Stimulated activated CD8-positive, alpha-beta memory T cell treated with anti-CD3 and anti-CD28 coated beads, Interleukin-12 subunit alpha, Interleukin-12 subunit beta, amount 100 ng/mL, for 24 hours (primary cell): ENCODE results near the gene TIA1.
"Not testable (repeated sequence)": the region's sequence is repeated elsewhere in the genome, so short reads cannot be mapped to it uniquely, and the experiment has no call there.

Experiments used
- DNase-seq: peaks from one replicate; pipeline ENCODE4 v3.0.0-alpha.2; 2020; ENCODE audit errors: extremely low read depth

The TIA1 gene

DNA sequence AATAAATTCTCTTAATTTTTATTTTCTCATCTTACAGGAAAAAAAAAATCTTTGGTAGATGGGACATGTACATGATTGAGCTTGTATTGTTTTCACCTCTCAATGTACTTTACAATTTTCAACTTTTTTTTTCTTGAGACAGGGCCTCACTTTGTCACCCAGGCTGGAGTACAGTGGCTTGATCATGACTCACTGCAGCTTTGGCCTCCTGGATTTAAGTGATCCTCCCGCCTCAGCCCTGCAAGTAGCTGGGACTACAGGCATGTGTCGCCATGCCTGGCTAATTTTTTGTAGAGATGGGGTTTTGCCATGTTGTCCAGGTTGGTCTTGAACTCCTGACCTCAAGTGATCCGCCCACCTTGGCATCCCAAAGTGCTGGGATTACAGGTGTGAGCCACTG is 25.1 kb downstream of the TIA1 start:
- not testable (repeated sequence) for DNase-seq

DNA sequence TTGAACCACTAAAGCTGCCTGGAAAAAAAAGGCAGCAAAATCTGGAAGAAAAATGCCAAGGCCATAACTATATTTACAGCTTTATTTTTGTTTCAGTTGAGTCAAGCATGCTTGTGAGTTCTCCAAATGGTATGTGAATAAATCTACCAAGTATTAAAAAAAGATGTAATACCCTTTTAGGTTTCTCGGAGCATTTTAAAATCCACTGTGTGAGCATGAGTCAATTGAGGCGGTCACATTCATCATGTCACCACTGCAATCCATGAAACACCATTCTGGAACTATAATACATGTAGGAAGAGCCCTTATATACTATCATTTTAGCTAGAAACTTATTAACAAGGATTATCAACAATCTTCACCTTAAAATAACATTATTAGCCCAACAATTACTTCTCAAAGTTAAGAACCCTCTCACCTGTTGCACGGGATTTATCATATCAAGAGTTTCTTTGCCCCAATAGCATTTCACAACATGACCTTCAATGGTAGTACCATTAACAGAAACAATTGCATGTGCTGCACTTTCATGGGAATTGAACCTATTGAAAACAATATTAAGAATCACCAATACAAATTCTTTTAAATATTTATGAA is 33.4 kb downstream of the TIA1 start:
- DNase-seq, result no peak

DNA sequence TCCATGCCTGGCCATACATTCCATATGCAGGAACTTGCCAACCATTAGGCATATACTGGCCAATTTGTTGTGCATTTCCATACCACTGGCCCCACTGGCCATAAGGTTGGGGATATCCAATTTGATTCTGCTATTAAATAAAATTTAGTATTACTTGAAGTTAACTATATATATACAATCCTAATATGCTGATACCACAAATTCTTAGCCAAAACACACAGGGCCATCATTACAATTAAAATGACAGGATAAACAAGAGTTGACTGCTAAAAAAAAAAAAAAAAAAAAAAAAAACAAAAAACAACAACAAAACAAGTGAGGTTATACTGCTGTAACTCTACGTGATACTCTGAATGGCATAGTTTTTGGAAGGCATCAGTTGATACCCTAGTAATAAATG is 34.1 kb downstream of the TIA1 start:
- DNase-seq, result no peak

DNA sequence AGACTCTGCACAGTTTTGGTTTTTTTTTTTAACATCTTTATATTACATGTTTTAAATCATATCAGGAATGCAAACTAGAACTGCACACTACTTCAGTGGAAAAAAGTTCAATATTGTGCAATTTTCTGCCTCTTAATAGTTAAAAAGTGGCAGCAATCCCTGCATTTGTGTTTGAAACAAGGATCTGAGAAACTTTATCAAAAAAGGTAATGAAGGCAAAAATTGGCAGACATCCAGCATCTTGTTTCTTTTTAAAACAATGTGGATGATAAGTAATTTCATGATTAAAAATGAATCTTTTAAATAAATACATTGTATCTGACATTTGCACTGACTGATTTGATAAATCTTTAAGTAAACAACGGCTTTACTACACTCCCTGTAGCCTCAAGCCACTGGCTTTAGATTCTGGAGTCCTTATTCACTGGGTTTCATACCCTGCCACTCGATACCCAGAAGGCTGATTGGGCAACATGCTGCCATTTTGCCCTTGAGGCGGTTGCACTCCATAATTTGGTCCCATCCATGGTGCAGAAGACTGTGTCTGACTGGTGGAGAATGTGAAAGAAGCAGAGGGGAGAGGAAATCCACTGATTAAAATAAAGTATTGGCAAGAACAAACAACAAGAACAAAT is 36.0 kb downstream of the TIA1 start:
- no peak for DNase-seq

DNA sequence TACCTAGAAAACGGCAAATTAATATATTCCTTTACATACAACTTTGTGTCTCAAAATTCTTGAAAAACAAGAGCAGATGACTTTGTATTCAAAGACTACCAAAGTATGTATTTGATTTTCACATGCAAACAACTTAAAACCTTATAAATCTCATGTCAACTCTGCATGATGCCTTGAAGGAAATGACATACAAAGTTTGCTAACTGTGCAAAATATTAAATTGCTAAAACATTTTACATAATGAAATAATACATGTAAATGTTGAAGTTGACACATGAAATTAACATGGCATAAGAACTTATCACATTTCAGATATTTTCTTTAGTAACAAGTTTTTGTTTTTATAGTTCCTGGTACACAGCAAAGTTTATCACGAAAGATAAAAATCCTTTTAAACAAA is 36.8 kb downstream of the TIA1 start:
- DNase-seq, result no peak

DNA sequence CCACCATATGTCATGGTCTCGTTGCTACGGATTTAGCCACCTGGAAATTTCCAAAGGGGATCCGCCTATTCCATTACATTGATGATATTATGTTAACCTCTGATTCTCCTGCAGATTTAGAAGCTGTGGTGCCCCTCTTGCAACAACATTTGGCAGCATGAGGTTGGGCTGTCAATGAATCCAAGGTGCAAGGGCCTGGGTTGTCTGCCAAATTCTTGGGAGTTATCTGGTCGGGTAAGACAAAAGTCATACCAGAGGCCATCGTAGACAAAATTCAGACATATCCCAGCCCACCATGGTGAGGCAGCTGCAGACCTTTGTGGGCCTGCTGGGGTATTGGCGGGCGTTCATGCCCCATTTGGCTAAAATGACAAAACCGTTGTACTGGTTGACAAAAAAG is 44.0 kb downstream of the TIA1 start:
- DNase-seq, result no peak

DNA sequence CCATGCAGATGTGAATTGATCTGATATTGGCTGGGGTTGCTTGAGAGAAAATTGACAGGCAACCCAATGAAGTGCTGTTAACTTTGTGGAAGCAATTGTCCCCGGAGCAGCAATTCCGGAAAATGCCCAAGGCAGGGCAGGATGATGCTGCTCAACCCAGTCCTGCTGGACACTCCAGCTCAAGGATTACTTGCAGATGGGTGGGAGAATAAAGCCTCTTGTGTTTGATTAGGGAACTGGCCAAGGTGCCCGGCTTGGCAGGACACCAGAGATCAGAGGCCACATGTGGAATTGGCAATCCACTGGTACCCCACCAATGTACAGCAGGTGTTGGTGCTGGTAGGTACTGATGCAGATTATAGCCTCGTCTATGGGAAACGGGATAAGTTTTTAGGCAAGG is 45.3 kb downstream of the TIA1 start:
- DNase-seq, result no peak

DNA sequence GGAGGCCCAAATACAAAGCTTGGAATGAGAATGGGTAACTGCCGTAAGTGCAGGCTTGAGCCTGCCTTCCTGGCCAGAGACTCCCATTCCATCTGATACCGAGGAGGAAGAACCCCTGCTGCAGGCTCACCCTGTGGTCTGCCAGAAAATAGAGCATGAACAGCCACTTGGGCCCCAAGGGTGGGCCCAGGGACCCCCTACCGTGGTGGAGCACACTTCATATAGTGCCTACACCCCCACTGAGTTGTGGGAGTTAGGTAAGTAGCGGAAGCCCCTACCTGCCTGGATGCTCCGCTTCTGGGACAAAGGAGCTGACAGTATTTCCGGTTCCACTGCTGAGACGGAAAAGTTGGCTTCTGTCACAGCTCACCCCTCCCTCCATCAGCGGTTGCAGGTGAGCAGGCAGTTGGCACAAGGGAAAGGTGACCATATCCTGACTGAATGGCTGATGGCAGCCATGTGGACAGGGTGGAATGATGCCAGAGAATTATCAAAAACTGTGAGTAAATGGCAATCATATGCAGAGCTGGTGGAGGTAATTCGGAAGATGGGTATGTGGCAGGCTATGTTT is 46.1 kb downstream of the TIA1 start:
- no peak for DNase-seq

DNA sequence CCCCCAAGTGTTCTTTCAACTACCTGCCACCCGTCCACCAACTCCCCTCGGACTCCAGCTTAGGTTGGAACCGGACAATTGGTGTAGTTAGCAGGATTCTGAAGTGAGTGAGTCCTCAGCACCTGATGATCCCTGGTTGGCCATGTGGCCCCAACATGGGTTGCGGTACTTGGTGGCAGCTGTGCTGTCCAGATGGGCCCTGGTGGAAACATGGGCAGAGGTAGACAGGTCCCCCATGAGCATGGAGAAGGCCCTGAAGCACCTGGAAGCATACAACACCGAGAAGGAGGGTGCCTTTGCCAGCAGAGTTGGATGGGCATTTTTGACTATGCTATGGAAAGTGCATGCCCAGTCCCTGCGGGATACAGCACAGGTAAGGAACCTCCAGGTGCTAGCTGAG is 46.6 kb downstream of the TIA1 start:
- no peak for DNase-seq

DNA sequence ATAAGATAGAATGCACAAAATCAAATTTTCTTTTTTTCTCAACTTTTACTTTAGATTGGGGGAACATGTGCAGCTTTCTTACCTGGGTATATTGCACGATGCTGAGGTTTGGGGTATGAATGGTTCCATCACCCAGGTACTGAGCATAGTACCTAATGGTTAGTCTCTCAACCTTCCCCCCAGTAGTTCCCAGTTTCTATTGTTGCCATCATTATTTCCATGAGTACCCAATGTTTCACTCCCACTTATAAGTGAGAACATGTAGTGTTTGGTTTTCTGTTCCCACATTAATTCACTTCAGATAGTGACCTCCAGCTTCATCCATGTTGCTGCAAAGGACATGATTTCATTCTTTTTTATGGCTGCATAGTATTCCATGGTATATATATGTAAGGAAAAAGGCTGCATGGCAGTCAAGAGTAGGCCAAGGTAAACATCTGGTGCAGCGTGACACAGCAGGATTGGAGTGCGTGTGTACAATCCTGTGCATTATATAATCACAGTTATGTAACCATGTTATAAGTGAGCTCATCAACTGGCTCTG is 47.1 kb downstream of the TIA1 start:
- DNase-seq, result no peak

DNA sequence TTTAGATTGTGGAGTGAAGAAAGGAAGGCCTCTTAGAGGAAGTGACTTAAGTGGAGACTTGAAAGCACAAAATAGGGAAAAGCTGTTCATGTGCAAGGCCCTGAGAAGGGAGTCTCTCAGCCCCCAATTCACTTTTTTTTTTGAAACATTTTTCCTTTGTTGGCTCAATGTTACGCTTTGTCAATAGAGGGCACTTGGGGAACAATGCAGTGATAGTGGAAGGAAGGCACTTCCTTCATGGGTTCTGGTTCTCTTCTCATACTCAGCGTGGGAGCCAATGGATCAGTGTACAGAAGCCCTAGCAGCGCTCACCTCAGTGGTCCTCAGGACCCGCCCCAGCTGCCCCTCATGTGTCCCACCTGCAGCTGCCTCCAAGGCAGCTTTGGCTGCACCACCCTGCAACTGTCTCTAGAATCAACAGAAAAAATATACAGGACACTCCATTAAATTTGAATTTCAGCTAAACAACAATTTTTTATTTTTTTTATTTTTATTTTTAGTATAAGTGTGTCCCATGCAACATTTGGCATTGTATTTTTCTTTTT is 49.0 kb downstream of the TIA1 start:
- no peak for DNase-seq

DNA sequence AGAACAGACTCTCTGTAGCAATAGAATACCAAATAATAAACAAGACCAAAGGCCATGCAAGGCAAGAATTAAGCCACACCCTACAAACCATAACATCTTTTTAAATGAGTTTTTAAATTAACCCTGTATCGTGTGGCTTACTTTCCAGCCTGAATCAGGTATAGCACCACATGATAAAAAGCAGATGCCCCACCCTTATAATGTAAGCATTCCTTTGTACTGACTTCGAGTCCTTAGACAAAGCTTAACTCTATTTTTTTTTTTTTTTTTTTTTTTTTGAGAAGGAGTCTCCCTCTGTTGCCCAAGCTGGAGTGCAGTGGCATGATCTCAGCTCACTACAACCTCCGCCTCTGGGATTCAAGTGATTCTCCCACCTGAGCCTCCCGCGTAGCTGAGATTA is 55.9 kb downstream of the TIA1 start:
- DNase-seq, result no peak

DNA sequence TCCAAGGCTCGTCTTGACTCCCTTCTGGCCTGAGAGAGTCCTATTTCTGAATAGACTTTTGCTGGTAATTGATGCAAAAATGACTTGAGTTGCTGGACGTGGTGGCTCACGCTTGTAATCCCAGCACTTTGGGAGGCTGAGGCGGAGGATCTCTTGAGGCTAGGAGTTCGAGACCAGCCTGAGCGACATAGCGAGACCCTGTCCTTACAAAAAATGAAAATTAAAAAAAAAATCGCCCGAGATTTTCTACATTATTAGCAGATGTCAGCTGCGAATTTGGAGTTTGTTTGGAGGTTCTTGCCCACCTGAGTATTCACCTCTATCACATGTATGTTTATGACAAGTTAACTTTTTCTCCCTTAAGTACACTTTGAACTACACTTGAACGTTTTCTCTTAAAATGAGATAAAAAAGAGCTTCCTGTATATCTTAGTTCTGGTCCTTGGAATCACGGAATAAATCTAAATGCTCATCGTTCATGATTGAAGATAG is 57.1 kb downstream of the TIA1 start:
- DNase-seq, result no peak

DNA sequence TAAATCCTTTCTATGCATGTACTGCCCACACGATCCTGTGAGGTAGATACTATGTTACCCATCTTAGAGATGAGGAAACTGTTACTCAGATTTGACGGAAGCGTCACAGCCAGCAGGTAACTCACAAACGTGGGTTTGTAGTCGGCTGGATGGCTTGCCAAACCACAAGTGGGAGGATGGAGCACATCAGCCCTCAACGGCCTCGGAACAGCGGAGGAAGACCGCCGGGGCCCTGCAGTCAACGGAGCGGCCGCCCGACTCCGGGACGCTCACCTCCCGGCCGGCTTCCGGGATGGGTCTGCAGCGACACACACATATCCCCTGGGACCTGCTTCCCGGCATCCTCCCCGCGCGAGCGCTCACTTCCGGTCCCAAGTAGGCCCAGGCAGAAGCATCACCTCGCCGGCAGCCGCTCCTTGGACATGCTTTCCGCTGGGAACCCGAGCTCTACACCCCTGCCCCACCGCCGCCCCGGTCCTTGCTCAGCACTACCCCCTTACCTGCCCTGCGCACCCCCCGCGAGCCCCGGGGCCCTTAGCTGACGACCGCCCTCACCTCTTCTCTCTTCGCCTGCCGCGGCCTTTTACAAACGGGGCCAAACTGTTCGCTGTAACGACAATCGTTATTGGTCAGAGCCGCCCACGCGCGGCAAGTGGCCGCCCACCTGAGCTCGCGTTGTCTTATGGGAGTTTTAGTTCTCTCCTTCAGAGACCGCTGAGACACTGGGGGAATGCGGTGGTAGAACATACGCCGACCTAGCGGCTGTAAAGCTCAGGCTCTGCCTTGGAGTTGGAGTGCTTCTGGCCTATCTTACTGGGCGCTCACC is 57.8 kb downstream of the TIA1 start, which contains the start of gene C2orf42:
TSS of gene C2orf42 (minus strand) at position 602 of the 826 bp plus-strand sequence. CDS start 9,034 bp downstream, outside the sequence.
- DNase-seq, result peak; percentile 92

DNA sequence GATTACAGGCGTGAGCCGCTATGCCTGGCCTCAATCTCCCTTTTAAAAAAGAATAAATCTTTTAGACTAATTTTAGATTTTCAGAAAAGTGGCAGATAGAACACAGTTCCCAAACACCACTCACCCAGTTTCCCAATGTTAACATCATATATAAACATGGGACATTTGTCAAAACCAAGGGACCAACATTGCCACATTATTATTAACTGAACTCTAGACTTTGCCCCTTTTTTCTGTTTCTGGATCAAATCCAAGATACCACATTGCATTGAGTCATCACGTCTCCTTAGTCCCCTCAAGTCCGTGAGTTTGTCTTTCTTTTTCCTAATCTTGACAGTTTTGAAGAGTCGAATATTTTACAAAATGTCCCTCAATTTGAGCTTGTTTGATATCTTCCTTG is 60.0 kb downstream of the TIA1 start:
- DNase-seq, result no peak

DNA sequence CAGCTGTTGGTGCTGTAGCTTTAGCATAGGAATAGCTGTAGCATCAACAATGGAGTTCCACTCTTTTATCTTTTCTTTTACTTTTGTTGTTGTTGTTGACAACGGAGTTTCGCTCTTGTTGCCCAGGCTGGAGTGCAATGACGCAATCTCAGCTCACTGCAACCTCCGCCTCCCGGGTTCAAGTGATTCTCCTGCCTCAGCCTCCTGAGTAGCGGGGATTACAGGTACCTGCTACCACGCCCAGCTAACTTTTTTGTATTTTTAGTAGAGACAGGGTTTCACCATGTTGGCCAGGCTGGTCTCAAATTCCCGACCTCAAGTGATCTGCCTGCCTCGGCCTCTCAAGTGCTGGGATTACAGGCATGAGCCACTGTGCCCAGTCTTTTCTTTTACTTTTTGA is 61.3 kb downstream of the TIA1 start:
- DNase-seq, result not testable (repeated sequence)

DNA sequence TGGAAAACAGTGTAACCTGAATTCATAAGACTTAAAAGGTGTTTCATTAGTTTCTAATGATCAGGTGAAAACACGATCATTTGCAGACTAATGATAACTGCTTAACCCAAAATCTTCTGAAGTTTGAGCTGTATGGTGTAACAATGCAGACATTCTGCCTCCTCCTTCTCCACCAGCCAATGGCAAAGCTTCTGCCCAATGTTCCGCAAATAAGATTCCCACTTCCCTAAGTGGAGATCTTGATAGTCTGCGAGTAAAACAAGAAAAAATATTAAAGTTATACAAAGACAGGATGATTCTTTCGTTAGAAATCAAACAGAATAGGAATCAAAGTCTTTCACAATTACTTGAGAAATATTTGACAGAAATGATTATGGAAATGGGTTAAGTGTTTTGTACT is 65.7 kb downstream of the TIA1 start:
- no peak for DNase-seq

DNA sequence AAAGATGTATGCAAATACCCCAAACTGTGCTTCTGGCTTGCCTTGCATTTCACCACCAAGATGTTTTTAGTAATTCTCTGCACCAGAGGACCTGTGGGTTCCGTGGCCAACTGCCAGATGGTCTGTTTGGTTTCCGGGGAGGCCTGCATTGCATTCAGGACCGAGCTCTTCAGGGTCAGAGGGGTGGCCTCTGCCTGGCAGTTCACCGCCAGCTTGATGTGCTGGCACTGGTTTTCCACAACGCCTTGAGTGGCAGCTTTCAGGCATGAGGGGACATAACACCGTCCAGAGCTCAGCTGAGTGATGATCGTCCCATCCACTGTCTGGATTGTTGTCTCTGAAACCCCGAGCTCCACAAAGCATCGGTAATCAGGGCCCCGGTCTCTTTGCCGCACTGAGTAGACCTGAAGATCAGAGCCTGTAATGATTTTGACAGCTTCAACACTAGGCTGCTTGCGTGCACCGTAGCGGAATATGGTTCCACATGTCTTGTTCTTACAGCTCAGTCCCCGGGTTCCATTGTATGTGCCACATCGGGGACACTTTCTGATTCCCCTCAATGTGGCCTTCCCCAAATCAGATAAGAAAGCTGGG is 67.0 kb downstream of the TIA1 start:
- DNase-seq, result no peak

DNA sequence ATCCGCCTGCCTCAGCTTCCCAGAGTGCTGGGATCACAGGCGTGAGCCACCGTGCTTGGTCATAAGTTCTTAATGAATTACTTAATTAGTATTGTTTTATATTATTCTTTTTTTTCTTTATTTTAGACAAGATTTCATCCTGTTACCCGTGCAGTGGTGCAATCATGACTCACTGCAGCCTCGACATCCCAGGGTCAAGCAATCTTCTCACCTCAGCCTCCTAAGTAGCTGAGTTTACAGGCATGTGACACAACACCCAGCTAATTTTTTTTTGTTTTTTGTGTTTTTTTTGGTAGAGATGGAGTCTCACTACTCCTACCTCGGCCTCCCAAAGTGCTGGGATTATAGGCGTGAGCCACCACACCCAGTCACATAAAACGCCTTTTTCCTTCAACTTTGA is 74.9 kb downstream of the TIA1 start:
- DNase-seq, result no peak

DNA sequence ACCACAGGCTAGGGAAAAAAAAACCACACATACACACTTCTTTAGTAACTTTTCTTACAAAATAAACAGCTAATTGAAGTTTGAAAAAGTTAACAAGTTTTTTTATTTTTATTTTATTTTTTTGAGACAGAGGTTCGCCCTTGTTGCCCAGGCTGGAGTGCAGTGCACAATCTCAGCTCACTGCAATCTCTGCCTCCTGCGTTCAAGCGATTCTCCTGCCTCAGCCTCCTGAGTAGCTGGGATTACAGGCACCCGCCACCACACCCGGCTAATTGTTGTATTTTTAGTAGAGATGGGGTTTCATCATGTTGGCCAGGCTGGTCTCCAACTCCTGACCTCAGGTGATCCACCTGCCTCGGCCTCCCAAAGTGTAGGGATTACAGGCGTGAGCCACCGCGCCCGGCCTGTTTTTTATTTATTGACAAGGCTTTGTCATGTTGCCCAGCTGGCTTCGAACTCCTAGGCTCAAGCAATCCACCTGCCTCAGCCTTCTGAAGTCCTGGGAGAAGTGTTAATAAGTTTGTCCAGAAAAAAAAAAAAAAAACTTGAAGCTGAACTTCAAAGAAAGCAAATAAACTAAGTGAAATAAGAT is 78.7 kb downstream of the TIA1 start:
- not testable (repeated sequence) for DNase-seq

DNA sequence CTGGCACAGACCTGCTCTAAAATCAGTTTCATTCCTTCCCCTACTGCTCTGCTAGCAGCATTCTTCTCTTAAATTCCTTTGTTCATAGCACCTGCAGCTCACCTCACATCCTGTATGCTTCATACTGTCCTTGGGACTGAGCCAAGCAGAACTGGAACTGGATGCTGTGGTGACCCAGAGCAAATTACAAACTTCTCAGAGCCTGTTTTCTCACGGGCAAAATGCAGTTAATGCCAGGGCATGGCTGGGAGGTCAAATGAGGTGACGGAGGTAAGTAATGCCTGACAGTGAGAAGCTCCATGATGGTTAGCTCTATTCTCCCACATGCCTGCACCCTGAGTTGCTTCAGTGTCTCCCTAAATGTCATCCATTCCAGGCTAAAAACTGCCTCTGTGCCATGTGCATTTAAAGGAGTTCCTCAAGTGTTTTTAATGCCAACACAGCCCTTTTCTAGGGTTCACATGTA is 87.3 kb downstream of the TIA1 start:
- no peak for DNase-seq
